ENCODE data around the gene RIBC2.
"Not testable (repeated sequence)": the region's sequence is repeated elsewhere in the genome, so short reads cannot be mapped to it uniquely, and the experiment has no call there.

The RIBC2 gene

DNA sequence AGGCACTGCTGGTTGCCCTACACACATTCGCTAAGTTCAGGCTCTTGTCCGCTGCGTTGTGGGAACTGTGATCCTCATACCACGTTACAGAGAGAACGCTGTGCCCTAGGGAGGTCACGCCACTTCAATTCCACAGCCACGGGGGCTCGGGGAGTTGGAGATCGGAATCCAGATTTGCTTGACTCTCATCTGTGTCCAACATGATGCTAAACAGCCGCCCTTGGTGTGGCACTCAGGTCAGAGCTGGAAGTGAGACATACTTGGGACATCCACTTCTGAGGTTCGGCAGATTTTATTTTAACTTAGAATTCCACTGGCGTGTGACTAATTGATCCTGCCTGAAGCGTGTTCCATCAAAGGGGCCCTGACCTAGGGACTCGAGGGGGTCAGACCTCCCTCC lies 41.7 kb downstream of the RIBC2 start:
- Histone ChIP-seq H3K4me1 (ENCODE audit: control insufficient read depth, insufficient read depth, low read length) (no peaks in the 10 kb centered on the region), H3K9ac (ENCODE audit: low read length) (no peak overlapping the region), H3K27me3 (ENCODE audit: control insufficient read depth, insufficient read depth, low read length) (no peaks in the 10 kb centered on the region), H3K27ac (ENCODE audit: low read depth, low read length) (no peak overlapping the region), H3K4me3 (ENCODE audit: low read length) (no peak overlapping the region), H3K36me3 (ENCODE audit: control insufficient read depth, insufficient read depth, low read length) (no peaks in the 10 kb centered on the region)

- Histone ChIP-seq H3K27ac (ENCODE audit: low read depth, low read length) (no peak overlapping the region), H3K9ac (ENCODE audit: low read length) (no peak overlapping the region), H3K27me3 (ENCODE audit: control insufficient read depth, insufficient read depth, low read length) (no peaks in the 10 kb centered on the region), H3K4me1 (ENCODE audit: control insufficient read depth, insufficient read depth, low read length) (no peaks in the 10 kb centered on the region), H3K36me3 (ENCODE audit: control insufficient read depth, insufficient read depth, low read length) (no peaks in the 10 kb centered on the region), H3K4me3 (ENCODE audit: low read length) (no peak overlapping the region)
Measured at GRCh38 chr22:45455621-45456020, 42.1 kb downstream of the RIBC2 start.

DNA sequence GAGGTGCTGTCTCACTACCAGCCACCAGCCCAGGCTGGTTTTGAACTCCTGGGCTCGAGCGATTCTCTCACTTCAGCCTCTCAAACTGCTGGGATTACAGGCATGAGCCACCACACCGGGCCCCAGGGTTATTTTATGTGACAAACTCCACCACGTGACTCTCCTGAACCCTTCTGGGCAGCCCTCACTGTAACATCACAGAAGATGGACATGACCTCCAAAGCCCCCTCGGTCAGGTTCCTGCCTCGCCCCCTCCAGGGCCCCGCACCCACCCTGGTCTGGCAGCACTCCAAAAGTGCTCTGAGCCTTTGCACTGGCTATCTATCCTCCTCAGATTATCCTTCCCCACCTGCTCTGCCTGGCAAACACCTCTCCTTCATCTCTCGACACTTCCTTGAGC lies 43.3 kb downstream of the RIBC2 start:
- Histone ChIP-seq H3K4me3 (ENCODE audit: low read length) (no peak overlapping the region), H3K27ac (ENCODE audit: low read depth, low read length) (no peak overlapping the region), H3K4me1 (ENCODE audit: control insufficient read depth, insufficient read depth, low read length) (no peaks in the 10 kb centered on the region), H3K27me3 (ENCODE audit: control insufficient read depth, insufficient read depth, low read length) (no peaks in the 10 kb centered on the region), H3K9ac (ENCODE audit: low read length) (no peak overlapping the region), H3K36me3 (ENCODE audit: control insufficient read depth, insufficient read depth, low read length) (no peaks in the 10 kb centered on the region)

DNA sequence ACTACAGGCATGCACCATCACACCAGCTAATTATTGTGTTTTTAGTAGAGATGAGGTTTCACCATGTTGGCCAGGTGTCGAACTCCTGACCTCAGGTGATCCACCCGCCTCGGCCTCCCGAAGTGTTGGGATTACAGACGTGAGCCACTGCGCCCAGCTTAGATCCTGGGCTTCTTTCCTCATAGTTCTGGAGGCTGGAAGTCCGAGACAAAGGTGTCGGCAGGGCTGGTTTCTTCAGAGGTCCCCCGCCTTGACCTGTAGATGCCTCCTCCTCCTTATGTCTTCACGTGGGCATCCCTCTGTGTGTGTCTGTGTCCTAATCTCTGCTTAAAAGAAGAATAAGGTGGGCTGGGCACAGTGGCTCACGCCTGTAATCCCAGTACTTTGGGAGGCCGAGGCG lies 45.0 kb downstream of the RIBC2 start:
- H3K36me3 ChIP-seq (ENCODE audit: control insufficient read depth, insufficient read depth, low read length): no peaks in the 10 kb centered on the region
- H3K9ac ChIP-seq (ENCODE audit: low read length): no peak overlapping the region
- no peak overlapping the region for H3K4me3 ChIP-seq (ENCODE audit: low read length)
- no peaks in the 10 kb centered on the region for H3K27me3 ChIP-seq (ENCODE audit: control insufficient read depth, insufficient read depth, low read length)
- no peaks in the 10 kb centered on the region for H3K4me1 ChIP-seq (ENCODE audit: control insufficient read depth, insufficient read depth, low read length)
- H3K27ac ChIP-seq (ENCODE audit: low read depth, low read length): no peak overlapping the region

DNA sequence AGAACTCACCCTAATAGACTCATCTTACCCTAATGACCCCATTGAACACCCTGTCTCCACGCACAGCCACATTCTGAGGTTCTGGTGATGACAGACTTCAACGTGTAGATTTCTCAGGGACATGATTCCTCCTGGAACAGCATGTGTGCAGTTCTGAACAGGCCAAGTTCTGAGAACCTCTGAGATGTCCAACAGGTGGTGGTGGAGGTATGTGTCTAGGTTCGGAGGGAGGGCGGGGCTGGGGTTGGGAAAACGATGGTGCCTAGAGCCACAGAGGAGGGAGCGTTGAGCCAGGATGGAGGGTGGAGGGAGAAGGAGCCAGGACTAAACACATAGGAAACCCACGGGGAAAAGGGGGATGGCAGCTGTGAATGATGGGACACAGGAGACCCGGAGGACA lies 45.7 kb downstream of the RIBC2 start:
- no peak overlapping the region for H3K27ac ChIP-seq (ENCODE audit: low read depth, low read length)
- H3K4me1 ChIP-seq (ENCODE audit: control insufficient read depth, insufficient read depth, low read length): no peaks in the 10 kb centered on the region
- H3K4me3 ChIP-seq (ENCODE audit: low read length): no peak overlapping the region
- H3K27me3 ChIP-seq (ENCODE audit: control insufficient read depth, insufficient read depth, low read length): no peaks in the 10 kb centered on the region
- H3K36me3 ChIP-seq (ENCODE audit: control insufficient read depth, insufficient read depth, low read length): no peaks in the 10 kb centered on the region
- no peak overlapping the region for H3K9ac ChIP-seq (ENCODE audit: low read length)

- Histone ChIP-seq H3K4me3 (ENCODE audit: low read length) (no peak overlapping the region), H3K27ac (ENCODE audit: low read depth, low read length) (no peak overlapping the region), H3K36me3 (ENCODE audit: control insufficient read depth, insufficient read depth, low read length) (no peaks in the 10 kb centered on the region), H3K4me1 (ENCODE audit: control insufficient read depth, insufficient read depth, low read length) (no peaks in the 10 kb centered on the region), H3K27me3 (ENCODE audit: control insufficient read depth, insufficient read depth, low read length) (no peaks in the 10 kb centered on the region), H3K9ac (ENCODE audit: low read length) (no peak overlapping the region)
Measured at GRCh38 chr22:45460288-45461109, 47.0 kb downstream of the RIBC2 start.

- Histone ChIP-seq H3K4me1 (ENCODE audit: control insufficient read depth, insufficient read depth, low read length) (no peaks in the 10 kb centered on the region), H3K36me3 (ENCODE audit: control insufficient read depth, insufficient read depth, low read length) (no peaks in the 10 kb centered on the region), H3K27ac (ENCODE audit: low read depth, low read length) (no peak overlapping the region), H3K4me3 (ENCODE audit: low read length) (no peak overlapping the region), H3K27me3 (ENCODE audit: control insufficient read depth, insufficient read depth, low read length) (no peaks in the 10 kb centered on the region), H3K9ac (ENCODE audit: low read length) (no peak overlapping the region)
Measured at GRCh38 chr22:45462034-45462655, 48.7 kb downstream of the RIBC2 start.

DNA sequence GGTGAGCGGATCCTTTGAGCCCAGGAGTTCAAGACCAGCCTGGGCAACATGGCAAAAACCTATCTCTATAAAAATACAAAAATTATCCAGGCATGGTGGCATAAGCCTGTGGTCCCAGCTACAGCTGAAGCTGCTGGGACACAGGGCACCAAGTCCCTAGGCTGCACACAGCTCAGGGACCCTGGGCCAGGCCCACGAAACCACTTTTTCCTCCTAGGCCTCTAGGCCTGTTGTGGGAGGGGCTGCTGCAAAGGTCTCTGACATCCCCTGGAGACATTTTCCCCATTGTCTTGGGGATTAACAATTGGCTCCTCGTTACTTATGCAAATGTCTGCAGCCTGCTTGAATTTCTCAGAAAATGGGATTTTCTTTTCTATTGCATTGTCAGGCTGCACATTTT lies 50.2 kb downstream of the RIBC2 start:
- not testable (repeated sequence) for H3K36me3 ChIP-seq (ENCODE audit: control insufficient read depth, insufficient read depth, low read length); H3K9ac ChIP-seq (ENCODE audit: low read length); H3K4me1 ChIP-seq (ENCODE audit: control insufficient read depth, insufficient read depth, low read length)

DNA sequence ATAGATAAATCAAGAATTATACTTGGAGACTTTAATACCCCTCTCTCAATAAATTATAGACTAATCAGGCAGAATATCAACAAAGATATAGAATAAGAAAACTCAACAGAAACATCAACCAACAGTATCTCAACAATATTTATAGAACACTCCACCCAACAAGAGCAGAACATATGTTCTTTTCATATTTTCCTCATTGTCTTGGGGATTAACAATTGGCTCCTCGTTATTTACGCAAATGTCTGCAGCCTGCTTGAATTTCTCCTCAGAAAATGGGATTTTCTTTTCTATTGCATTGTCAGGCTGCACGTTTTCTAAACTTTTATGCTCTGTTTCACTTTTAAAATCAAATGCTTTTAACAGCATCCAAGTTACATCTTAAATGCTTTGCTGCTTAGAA lies 52.1 kb downstream of the RIBC2 start:
- Histone ChIP-seq H3K27ac (ENCODE audit: low read depth, low read length) (no peak overlapping the region), H3K27me3 (ENCODE audit: control insufficient read depth, insufficient read depth, low read length) (no peaks in the 10 kb centered on the region), H3K9ac (ENCODE audit: low read length) (no peak overlapping the region), H3K4me3 (ENCODE audit: low read length) (no peak overlapping the region), H3K4me1 (ENCODE audit: control insufficient read depth, insufficient read depth, low read length) (no peaks in the 10 kb centered on the region), H3K36me3 (ENCODE audit: control insufficient read depth, insufficient read depth, low read length) (no peaks in the 10 kb centered on the region)

More for the DNA sequence above, 50.2 kb downstream of the RIBC2 start:
- not testable (repeated sequence) for H3K27ac ChIP-seq (ENCODE audit: low read depth, low read length); H3K27me3 ChIP-seq (ENCODE audit: control insufficient read depth, insufficient read depth, low read length); H3K4me3 ChIP-seq (ENCODE audit: low read length)

- Histone ChIP-seq H3K4me3 (ENCODE audit: low read length) (no peak overlapping the region), H3K27ac (ENCODE audit: low read depth, low read length) (no peak overlapping the region)
Measured at GRCh38 chr22:45468872-45469271, 55.4 kb downstream of the RIBC2 start.

GRCh38 chr22:45469281-45470073 lies 56.0 kb downstream of the RIBC2 start:
- H3K4me1 ChIP-seq (ENCODE audit: control insufficient read depth, insufficient read depth, low read length): no peaks in the 10 kb centered on the region
- no peak overlapping the region for H3K27ac ChIP-seq (ENCODE audit: low read depth, low read length)
- no peaks in the 10 kb centered on the region for H3K27me3 ChIP-seq (ENCODE audit: control insufficient read depth, insufficient read depth, low read length)
- no peak overlapping the region for H3K4me3 ChIP-seq (ENCODE audit: low read length)
- no peak overlapping the region for H3K9ac ChIP-seq (ENCODE audit: low read length)
- no peaks in the 10 kb centered on the region for H3K36me3 ChIP-seq (ENCODE audit: control insufficient read depth, insufficient read depth, low read length)

More at GRCh38 chr22:45468872-45469271, 55.4 kb downstream of the RIBC2 start:
- Histone ChIP-seq H3K9ac (ENCODE audit: low read length) (no peak overlapping the region), H3K27me3 (ENCODE audit: control insufficient read depth, insufficient read depth, low read length) (no peaks in the 10 kb centered on the region), H3K4me1 (ENCODE audit: control insufficient read depth, insufficient read depth, low read length) (no peaks in the 10 kb centered on the region), H3K36me3 (ENCODE audit: control insufficient read depth, insufficient read depth, low read length) (no peaks in the 10 kb centered on the region)

DNA sequence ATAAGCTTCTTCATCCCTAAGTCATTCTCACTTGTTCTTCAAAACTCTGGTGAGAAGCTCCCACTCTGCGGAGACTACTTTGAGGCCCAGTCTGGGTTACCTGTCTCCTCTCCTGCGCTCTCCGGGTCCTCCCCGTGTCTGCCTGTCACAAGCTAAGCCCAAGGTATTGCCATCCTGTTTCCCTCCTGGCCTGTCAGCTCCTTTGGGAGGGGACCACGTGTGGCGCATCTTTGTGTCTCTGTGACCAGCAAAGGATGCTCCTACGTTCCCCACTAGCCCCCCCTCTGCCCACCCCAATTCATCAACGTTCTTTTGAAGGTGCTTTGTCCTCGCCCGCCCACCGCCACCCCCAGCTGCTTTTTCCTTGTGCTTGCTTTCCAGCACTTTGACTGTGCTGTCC lies 57.4 kb downstream of the RIBC2 start:
- no peak overlapping the region for H3K27ac ChIP-seq (ENCODE audit: low read depth, low read length)
- no peaks in the 10 kb centered on the region for H3K36me3 ChIP-seq (ENCODE audit: control insufficient read depth, insufficient read depth, low read length)
- no peak overlapping the region for H3K4me3 ChIP-seq (ENCODE audit: low read length)
- H3K9ac ChIP-seq (ENCODE audit: low read length): no peak overlapping the region
- H3K27me3 ChIP-seq (ENCODE audit: control insufficient read depth, insufficient read depth, low read length): no peaks in the 10 kb centered on the region
- no peaks in the 10 kb centered on the region for H3K4me1 ChIP-seq (ENCODE audit: control insufficient read depth, insufficient read depth, low read length)

Data from rectal smooth muscle tissue (tissue), 1 donor.